ENCODE measurements around the gene SOSTDC1. TPM values are rescaled to one million over a fixed set of nuclear protein-coding genes. Genes with fewer than 3 reads are reported as not detected.
"Not testable (repeated sequence)": the region's sequence is repeated elsewhere in the genome, so short reads cannot be mapped to it uniquely, and the experiment has no call there.

The SOSTDC1 gene
- total RNA-seq, 4 donors from 2014 or later: 1.5 to 23.2 (median 4.0) TPM

GRCh38 chr7:16460789-16461493 is 4.6 kb downstream of the SOSTDC1 start:
- H3K36me3 ChIP-seq: no peaks in the 10 kb centered on the region
- no peaks in the 10 kb centered on the region for H3K9me3 ChIP-seq
- no peak for DNase-seq
- intact Hi-C loops (cut with DNase I; ENCODE audit: low total_unique reads) (no loop called here), in situ Hi-C loops (cut with MboI; ENCODE audit: low pct_ligation_motif_present in 1 of 4, low pct_unique_long_range_greater_than_20kb in 1 of 4, low sequenced_read_pairs in 3 of 4) (no loop called here)
- 87 to 100% methylated on average over 1 to 2 of the region's 2 CpGs for whole genome bisulfite sequencing, 2 donors (ENCODE audit: low coverage in 1 of 2)
- TF ChIP-seq POLR2A (IDR thresholded peaks at IDR 0.05): no peak
- TF ChIP-seq POLR2AphosphoS5 (IDR thresholded peaks at IDR 0.05): no peak
- TF ChIP-seq EP300 (IDR thresholded peaks at IDR 0.05; ENCODE audit: low read depth): no peak
- TF ChIP-seq, protein P1, sequence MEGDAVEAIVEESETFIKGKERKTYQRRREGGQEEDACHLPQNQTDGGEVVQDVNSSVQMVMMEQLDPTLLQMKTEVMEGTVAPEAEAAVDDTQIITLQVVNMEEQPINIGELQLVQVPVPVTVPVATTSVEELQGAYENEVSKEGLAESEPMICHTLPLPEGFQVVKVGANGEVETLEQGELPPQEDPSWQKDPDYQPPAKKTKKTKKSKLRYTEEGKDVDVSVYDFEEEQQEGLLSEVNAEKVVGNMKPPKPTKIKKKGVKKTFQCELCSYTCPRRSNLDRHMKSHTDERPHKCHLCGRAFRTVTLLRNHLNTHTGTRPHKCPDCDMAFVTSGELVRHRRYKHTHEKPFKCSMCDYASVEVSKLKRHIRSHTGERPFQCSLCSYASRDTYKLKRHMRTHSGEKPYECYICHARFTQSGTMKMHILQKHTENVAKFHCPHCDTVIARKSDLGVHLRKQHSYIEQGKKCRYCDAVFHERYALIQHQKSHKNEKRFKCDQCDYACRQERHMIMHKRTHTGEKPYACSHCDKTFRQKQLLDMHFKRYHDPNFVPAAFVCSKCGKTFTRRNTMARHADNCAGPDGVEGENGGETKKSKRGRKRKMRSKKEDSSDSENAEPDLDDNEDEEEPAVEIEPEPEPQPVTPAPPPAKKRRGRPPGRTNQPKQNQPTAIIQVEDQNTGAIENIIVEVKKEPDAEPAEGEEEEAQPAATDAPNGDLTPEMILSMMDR (IDR thresholded peaks at IDR 0.05): no peak
- peaks cover 0 to 11% (median 5%) of the 10 kb centered on the region in 4 donors for H3K4me1 ChIP-seq
- H3K27me3 ChIP-seq: no peaks in the 10 kb centered on the region
- H3K27ac ChIP-seq: no peak overlapping the region
- no peak overlapping the region for H3K4me3 ChIP-seq

- H3K4me3 ChIP-seq; intact Hi-C loops (cut with DNase I; ENCODE audit: low total_unique reads); H3K9me3 ChIP-seq; DNase-seq; H3K4me1 ChIP-seq; H3K27ac ChIP-seq; H3K27me3 ChIP-seq; H3K36me3 ChIP-seq; in situ Hi-C loops (cut with MboI; ENCODE audit: low pct_ligation_motif_present in 1 of 4, low pct_unique_long_range_greater_than_20kb in 1 of 4, low sequenced_read_pairs in 3 of 4): not testable (repeated sequence)
- WGBS, 2 donors (ENCODE audit: low coverage in 1 of 2): 57% methylated on average over 1 of the region's 1 CpG; no CpG with 5 or more reads in 1 of the 2 donors
Measured at GRCh38 chr7:16456303-16456702, 9.2 kb downstream of the SOSTDC1 start.

DNA sequence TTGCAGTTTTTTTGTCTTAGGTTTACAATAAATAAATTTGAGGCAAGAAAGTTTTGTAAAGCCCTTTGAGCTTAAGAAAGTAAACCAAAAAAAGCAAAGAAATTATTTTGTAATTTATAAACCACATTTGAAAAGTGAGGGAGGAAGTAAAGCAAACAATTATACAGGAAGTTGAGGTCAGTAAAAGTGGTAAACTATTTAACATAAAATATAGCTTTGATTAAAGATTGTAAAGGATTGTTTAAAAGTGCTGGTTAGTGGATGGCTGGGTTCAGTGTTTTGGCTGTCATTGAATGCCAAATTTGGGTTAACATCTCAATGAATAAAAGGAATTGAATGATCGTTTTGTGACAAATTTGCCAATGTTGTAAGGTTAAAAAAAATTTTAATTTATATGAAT is 9.9 kb downstream of the SOSTDC1 start:
- H3K4me1 ChIP-seq: no peaks in the 10 kb centered on the region
- intact Hi-C loops (cut with DNase I; ENCODE audit: low total_unique reads) (no loop called here), in situ Hi-C loops (cut with MboI; ENCODE audit: low pct_ligation_motif_present in 1 of 4, low pct_unique_long_range_greater_than_20kb in 1 of 4, low sequenced_read_pairs in 3 of 4) (no loop called here)
- TF ChIP-seq EP300 (IDR thresholded peaks at IDR 0.05; ENCODE audit: low read depth): no peak
- TF ChIP-seq POLR2AphosphoS5 (IDR thresholded peaks at IDR 0.05): no peak
- TF ChIP-seq, protein P1 (IDR thresholded peaks at IDR 0.05): no peak
- no peak for TF ChIP-seq POLR2A (IDR thresholded peaks at IDR 0.05)
- DNase-seq: no peak
- H3K27ac ChIP-seq: no peak overlapping the region
- WGBS, 2 donors (ENCODE audit: low coverage in 1 of 2): 38 to 50% methylated on average over 1 of the region's 1 CpG
- no peaks in the 10 kb centered on the region for H3K27me3 ChIP-seq
- H3K36me3 ChIP-seq: no peaks in the 10 kb centered on the region
- H3K4me3 ChIP-seq: no peak overlapping the region
- H3K9me3 ChIP-seq: no peaks in the 10 kb centered on the region

- intact Hi-C loops (cut with DNase I; ENCODE audit: low total_unique reads) (no loop called here), in situ Hi-C loops (cut with MboI; ENCODE audit: low pct_ligation_motif_present in 1 of 4, low pct_unique_long_range_greater_than_20kb in 1 of 4, low sequenced_read_pairs in 3 of 4) (no loop called here)
- DNase-seq: no peak
- no peak overlapping the region for H3K4me3 ChIP-seq
- TF ChIP-seq POLR2A (IDR thresholded peaks at IDR 0.05) (no peak), POLR2AphosphoS5 (IDR thresholded peaks at IDR 0.05) (no peak), EP300 (IDR thresholded peaks at IDR 0.05; ENCODE audit: low read depth) (no peak)
- TF ChIP-seq, protein P1 (IDR thresholded peaks at IDR 0.05): no peak
- no peaks in the 10 kb centered on the region for H3K9me3 ChIP-seq
- H3K27me3 ChIP-seq: no peaks in the 10 kb centered on the region
- H3K4me1 ChIP-seq: peaks cover 0 to 14% (median 3%) of the 10 kb centered on the region in 4 donors
- no peaks in the 10 kb centered on the region for H3K36me3 ChIP-seq
- H3K27ac ChIP-seq: no peak overlapping the region
- 85 to 90% methylated on average over 4 to 6 of the region's 6 CpGs for WGBS, 2 donors (ENCODE audit: low coverage in 1 of 2)
Measured at GRCh38 chr7:16450366-16450765, 15.2 kb downstream of the SOSTDC1 start.

All from transverse colon (tissue), 4 donors.